ENCODE data around the gene RESP18. TPM values are rescaled to one million over a fixed set of nuclear protein-coding genes. Genes with fewer than 3 reads are reported as not detected.
"Not testable (repeated sequence)": the region's sequence is repeated elsewhere in the genome, so short reads cannot be mapped to it uniquely, and the experiment has no call there.

Gene RESP18
- total RNA-seq, 1 experiment from 2014 or later = not detected

GRCh38 chr2:219296631-219297391 is 35.7 kb downstream of the RESP18 start:
- DNase-seq (ENCODE audit: low read depth) = no peak
- in situ Hi-C loops (cut with HindIII; ENCODE audit: low pct_unique_long_range_greater_than_20kb, low sequenced_read_pairs) = no loop called here

DNA sequence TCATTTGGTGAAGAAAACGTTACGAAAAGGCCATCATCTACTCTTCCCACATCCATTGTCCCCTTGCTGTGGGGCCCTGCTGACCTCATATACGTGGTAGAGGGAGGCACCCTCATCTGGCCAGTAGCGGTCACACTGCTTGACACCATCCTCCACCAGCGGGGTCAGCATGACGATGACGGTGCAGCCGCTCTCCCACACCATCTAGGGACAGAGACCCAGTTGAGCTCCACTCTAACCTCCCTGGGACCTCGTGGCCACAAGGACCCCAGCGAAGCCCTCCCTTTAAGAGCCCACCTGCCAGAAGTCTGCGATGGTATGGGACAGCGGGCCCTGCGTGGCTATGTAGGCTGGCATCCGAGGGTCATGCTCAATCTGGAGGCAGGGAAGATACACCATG is 36.4 kb downstream of the RESP18 start:
- in situ Hi-C loops (cut with HindIII; ENCODE audit: low pct_unique_long_range_greater_than_20kb, low sequenced_read_pairs) = no loop called here
- no peak for DNase-seq (ENCODE audit: low read depth)

DNA sequence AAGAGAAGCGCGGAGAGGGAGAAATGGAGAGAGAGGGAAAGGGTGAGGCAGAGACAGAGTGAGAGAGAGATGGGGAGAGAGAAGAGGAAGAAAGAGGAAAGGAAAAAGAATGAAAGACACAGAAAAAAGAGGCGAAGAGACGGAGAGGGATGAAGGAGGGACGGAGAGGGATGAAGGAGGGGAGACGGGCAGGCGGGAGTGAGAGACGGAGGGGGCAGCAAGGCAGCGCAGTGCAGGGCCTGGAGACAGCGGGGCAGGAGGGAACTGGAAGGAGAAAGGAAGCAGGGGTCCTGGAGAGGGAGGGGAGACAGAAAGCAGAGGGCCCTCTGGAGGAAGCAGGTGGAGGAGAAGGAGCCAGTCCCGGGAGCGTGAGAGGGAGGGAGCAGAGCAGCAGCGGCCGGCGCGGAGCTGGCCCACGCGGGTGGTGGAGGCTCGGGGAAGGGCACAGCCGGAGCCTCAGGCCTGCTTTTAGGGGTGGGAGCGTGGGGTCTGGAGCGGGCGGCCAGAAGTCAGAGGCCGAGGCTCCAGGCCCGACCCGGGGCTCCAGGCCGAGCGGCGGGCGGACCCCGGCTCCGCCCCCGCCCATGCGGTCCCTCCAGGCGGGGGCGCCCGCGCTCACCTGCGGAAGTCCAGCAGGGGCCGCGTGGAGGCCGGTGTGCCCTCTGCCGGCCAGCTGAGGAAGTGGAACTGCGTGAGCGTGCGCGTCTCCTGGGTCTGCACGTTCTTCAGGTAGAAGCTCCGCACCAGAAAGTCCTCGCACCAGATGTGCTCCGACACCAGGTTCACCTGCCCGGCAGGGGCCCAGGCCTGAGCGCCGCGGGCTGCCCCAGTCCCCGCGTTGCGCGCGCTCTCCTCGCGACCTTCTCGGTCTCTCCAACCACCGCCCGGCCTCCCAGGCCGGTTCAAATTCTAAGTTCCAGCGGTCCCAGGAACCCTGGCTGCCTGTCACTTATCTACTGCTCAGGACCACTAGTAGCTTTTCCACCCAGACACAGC is 37.9 kb downstream of the RESP18 start:
- in situ Hi-C loops (cut with HindIII; ENCODE audit: low pct_unique_long_range_greater_than_20kb, low sequenced_read_pairs) = no loop called here

DNA sequence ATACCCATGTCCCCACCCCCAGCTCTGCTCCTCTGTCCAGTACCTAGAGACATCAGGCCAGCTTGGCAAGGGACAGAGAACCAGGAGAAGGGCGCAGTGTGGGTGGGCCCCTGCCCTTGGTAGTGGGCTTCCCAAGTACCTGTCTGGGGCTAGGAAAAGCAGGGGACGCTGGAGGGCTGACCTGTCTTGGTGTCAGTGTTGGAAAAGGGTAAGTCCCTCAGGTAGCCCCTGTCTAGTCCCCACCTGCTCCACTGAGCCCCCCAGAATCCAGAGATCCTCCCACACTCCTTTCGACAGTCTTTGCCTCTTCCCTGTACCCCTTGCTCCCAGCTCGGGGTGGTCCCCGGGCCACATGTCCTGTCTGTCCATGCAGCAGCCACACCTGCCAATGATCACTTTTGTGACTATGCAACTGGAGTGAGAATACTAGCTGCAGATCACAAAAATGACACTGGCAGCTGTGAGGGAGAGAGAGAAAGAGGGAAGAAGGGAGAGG is 38.8 kb downstream of the RESP18 start:
- no peak for DNase-seq (ENCODE audit: low read depth)
- in situ Hi-C loops (cut with HindIII; ENCODE audit: low pct_unique_long_range_greater_than_20kb, low sequenced_read_pairs) = no loop called here

More for the DNA sequence above, 37.9 kb downstream of the RESP18 start:
- DNase-seq (ENCODE audit: low read depth) = peak; percentile 79

GRCh38 chr2:219292616-219293015 is 39.9 kb downstream of the RESP18 start:
- no peak for DNase-seq (ENCODE audit: low read depth)
- in situ Hi-C loops (cut with HindIII; ENCODE audit: low pct_unique_long_range_greater_than_20kb, low sequenced_read_pairs) = no loop called here

DNA sequence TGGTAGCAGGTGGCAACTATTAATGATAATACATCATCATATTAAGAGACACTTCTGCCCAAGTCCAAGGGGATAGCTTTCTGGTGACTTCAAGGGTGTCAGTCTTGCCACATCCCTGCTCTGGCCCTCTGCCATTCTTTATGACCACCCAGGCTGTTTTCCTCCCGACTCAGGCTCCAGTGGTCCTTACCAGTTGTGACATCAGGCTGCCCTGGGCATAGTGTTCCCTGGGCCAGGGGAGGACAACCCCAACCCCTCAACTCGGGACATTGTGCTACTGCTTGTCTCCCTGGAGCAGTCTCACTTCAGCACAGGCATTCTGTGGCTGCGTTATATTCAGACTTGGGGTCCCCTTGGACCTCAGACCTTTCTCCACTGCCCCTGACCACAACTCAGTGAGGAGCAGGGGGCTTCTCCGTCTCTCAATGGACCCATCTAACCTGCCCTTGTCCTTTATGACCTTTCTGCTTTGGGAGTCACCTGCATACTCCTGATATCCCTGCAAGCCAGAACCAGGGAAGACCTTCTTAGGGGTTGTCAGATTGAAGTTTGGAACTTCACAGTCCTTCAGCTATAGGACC is 40.5 kb downstream of the RESP18 start:
- DNase-seq (ENCODE audit: low read depth) = no peak
- in situ Hi-C loops (cut with HindIII; ENCODE audit: low pct_unique_long_range_greater_than_20kb, low sequenced_read_pairs) = no loop called here

DNA sequence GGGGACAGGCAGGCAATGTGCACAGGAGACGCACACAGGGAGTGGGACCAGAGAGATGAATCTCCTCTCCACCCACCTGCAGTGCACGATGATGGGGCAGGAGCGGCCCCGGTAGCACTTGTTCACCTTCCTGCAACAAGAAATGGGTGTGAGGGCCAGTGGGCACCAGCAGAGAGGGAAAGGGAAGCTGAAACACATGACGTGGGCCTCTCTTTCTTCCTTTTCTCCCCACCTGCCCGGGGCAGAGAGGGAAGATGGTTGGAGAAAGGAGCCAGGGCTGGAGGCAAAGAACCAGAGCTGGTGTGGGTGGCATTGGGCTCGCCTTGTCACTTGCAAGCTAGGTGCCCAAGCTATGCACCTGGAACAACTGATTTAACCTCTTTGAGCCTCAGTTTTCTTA is 41.1 kb downstream of the RESP18 start:
- DNase-seq (ENCODE audit: low read depth) = no peak
- in situ Hi-C loops (cut with HindIII; ENCODE audit: low pct_unique_long_range_greater_than_20kb, low sequenced_read_pairs) = no loop called here

- in situ Hi-C loops (cut with HindIII; ENCODE audit: low pct_unique_long_range_greater_than_20kb, low sequenced_read_pairs) = no loop called here
- DNase-seq (ENCODE audit: low read depth) = no peak
These were observed 42.0 kb downstream of the RESP18 start for GRCh38 chr2:219290381-219291171.

GRCh38 chr2:219289537-219290361 is 42.8 kb downstream of the RESP18 start:
- DNase-seq (ENCODE audit: low read depth) = peak; percentile 28
- in situ Hi-C loops (cut with HindIII; ENCODE audit: low pct_unique_long_range_greater_than_20kb, low sequenced_read_pairs) = no loop called here

DNA sequence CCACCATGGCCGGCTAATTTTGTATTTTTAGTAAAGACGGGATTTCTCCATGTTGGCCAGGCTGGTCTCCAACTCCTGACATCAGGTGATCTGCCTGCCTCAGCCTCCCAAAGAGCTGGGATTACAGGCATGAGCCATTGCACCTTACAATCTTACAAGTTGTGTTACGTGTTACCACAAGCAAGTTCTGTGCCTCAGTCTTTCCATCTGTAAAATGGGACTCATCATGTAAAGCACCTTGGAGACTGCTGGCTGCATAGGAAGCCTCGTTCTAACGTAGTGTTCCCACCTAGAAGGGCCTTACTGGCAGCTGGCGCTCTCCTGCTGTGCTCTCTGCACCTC is 43.4 kb downstream of the RESP18 start:
- DNase-seq (ENCODE audit: low read depth) = no peak
- in situ Hi-C loops (cut with HindIII; ENCODE audit: low pct_unique_long_range_greater_than_20kb, low sequenced_read_pairs) = no loop called here

- in situ Hi-C loops (cut with HindIII; ENCODE audit: low pct_unique_long_range_greater_than_20kb, low sequenced_read_pairs) = no loop called here
- DNase-seq (ENCODE audit: low read depth) = no peak
These were observed 44.8 kb downstream of the RESP18 start for GRCh38 chr2:219287580-219288265.

GRCh38 chr2:219287116-219287440 is 45.5 kb downstream of the RESP18 start:
- DNase-seq (ENCODE audit: low read depth); in situ Hi-C loops (cut with HindIII; ENCODE audit: low pct_unique_long_range_greater_than_20kb, low sequenced_read_pairs): not testable (repeated sequence)

DNA sequence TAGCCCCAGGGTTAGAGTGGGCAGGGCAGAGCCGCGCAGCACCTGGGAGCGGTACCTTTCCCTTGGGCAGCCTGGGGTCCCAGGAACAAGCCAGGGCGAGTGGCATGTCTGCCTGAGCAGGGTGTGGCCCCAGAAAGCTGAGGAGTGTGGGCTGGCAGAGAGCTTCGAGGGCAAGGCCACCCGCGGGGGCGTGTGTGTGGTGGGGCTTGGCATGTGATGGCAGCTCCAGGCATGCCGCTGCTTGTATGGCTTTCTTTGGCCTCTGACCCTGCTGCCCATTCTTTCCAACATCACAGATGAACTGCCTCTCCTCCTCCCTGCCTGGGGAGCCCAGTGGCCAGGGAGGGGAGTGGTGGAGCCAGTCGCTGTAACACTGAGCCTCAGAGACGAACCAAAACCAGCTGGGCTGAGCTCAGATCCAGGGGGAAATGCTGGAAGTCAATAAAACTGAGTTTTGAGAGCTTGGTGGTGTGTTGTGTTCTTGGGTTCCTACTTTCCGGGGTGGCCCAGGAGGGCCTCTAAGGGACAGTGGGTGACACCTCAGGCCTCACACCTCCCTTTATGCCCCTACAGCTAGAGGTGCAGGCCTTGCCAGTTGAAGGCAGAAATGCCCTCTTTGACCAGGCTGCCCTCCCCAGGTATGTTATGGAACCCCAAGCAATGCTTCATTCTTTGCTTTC is 46.0 kb downstream of the RESP18 start:
- in situ Hi-C loops (cut with HindIII; ENCODE audit: low pct_unique_long_range_greater_than_20kb, low sequenced_read_pairs) = no loop called here
- DNase-seq (ENCODE audit: low read depth) = peak; percentile 39

DNA sequence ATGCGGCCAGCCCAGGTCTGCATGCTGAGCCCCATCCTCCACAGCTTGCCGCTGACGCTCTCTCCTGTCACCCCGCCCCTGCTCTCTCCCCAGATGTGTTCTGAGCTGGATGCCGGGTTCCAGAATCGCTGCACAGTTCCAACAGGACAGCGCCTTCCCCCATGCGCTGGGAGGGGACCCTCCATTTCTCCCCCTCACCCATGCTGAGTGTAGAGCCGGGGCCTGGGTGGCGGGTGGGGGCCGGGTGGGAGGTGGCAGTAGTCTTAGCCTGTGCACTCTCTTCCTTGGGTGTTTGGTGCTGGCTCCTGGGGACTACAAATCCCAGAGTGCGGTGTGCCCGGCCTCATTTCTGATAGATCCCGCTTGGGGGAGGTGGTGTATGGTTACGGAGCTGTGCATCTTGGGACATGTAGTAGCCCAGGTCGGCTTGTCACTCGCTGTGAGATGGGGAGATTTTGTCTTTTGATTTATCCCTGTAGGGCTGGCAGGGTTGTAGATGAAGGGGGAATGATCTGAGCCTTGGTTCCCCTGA is 46.6 kb downstream of the RESP18 start:
- in situ Hi-C loops (cut with HindIII; ENCODE audit: low pct_unique_long_range_greater_than_20kb, low sequenced_read_pairs) = no loop called here

DNA sequence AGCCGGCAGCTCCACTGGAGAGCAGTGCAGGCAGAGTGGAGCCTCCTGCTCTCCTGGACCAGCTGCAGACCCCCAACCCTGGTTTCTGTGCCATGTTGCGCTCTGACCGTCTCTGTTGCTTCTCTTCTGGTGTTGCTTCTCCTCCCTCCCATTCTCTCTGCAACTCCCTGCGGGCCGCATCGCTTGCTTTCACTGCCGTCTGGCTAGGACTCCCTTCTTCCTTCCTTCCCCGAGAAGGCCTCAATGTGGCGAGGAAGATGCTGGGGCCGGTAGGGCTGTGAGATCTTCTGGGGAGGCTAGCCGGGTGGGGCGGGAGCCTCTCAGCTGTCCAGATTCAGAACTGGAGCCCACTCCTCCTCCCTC is 47.2 kb downstream of the RESP18 start:
- DNase-seq (ENCODE audit: low read depth) = no peak
- in situ Hi-C loops (cut with HindIII; ENCODE audit: low pct_unique_long_range_greater_than_20kb, low sequenced_read_pairs) = no loop called here

More for the DNA sequence above, 46.6 kb downstream of the RESP18 start:
- DNase-seq (ENCODE audit: low read depth) = no peak

Data from Caki2 (cell line).